A673 (cell line): ENCODE data around the gene ADAM17. TPM values are rescaled to one million over a fixed set of nuclear protein-coding genes. Genes with fewer than 3 reads are reported as not detected.

Experiments
- BruUV-seq: library from RNA; stranded (reverse); fragments of 400-500 nt; replicated peaks from 2 replicates; lab custom pipeline; 2021; lab: Mats Ljungman, UMichigan
- CTCF ChIA-PET: fragments of 300-600 bp; sonication (Branson Sonifier 250); formaldehyde crosslinking; loops from one replicate; lab custom pipeline; 2022; ENCODE audit warnings: antibody characterized with exemption; lab: Charles Lee
- POLR2A ChIA-PET: fragments of 300-600 bp; sonication (Branson Sonifier 250); formaldehyde crosslinking; loops from one replicate; lab custom pipeline; 2022; ENCODE audit warnings: antibody characterized with exemption; ENCODE audit not compliant: low non-redundant PET; lab: Charles Lee
- DNase-seq: peaks from one replicate; pipeline ENCODE4 v3.0.0-alpha.2; 2015; ENCODE audit warnings: low spot score
- H3K27ac ChIP-seq: fragments of 200-600 bp; sonication (generic); 2 replicates; pipeline ENCODE4 v1.5.1; 2016; ENCODE audit warnings: mixed run types, low read depth, mild to moderate bottlenecking, mixed read lengths, antibody characterized with exemption, low read length; ENCODE audit not compliant: poor library complexity, severe bottlenecking
- H3K27me3 ChIP-seq: fragments of 200-600 bp; sonication (generic); replicated peaks from 2 replicates; pipeline ENCODE4 v1.6.1; 2017; ENCODE audit warnings: mixed run types, low read depth, mild to moderate bottlenecking, mixed read lengths, antibody characterized with exemption, low read length; ENCODE audit not compliant: insufficient read depth, poor library complexity
- H3K36me3 ChIP-seq: fragments of 200-600 bp; sonication (generic); 2 replicates; pipeline ENCODE4 v1.6.1; 2016; ENCODE audit warnings: mixed run types, mild to moderate bottlenecking, mixed read lengths, antibody characterized with exemption, low read length; ENCODE audit not compliant: insufficient read depth, poor library complexity, severe bottlenecking
- H3K4me1 ChIP-seq: fragments of 200-600 bp; sonication (generic); 2 replicates; pipeline ENCODE4 v1.6.1; 2017; ENCODE audit warnings: mixed run types, mild to moderate bottlenecking, mixed read lengths, antibody characterized with exemption, low read length; ENCODE audit not compliant: insufficient read depth, poor library complexity, severe bottlenecking
- H3K4me3 ChIP-seq: fragments of 200-600 bp; sonication (generic); 2 replicates; pipeline ENCODE4 v1.5.1; 2016; ENCODE audit warnings: low read depth, mixed run types, mild to moderate bottlenecking, mixed read lengths, low read length; ENCODE audit not compliant: poor library complexity, severe bottlenecking
- H3K9me3 ChIP-seq: fragments of 200-600 bp; sonication (generic); 2 replicates; pipeline ENCODE4 v1.6.1; 2016; ENCODE audit warnings: mixed run types, low read depth, mild to moderate bottlenecking, mixed read lengths, antibody characterized with exemption, low read length; ENCODE audit not compliant: poor library complexity, severe bottlenecking
- EZH2 ChIP-seq: fragments of 200-600 bp; sonication (generic); IDR thresholded peaks from 2 replicates; pipeline ENCODE4 v1.6.1; 2017; ENCODE audit warnings: borderline replicate concordance, low read depth, mild to moderate bottlenecking, mixed read lengths, antibody characterized with exemption, low read length; ENCODE audit not compliant: poor library complexity, severe bottlenecking
- intact Hi-C: fragments of 100-400 bp; cut with micrococcal nuclease; formaldehyde crosslinking; loops from one replicate; pipeline ENCODE4 v1.10.0; 2022; ENCODE audit not compliant: unreplicated experiment
- total RNA-seq: library from RNA; stranded (reverse); gene quantifications from 2 replicates; pipeline ENCODE4 v1.2.3, GENCODE V29; 2021
- TF ChIP-seq, protein P1 (sequence below): fragments of 300-800, 200-600 bp; sonication (generic); conservative IDR thresholded peaks from 2 replicates; pipeline ENCODE4 v1.5.1; 2017; ENCODE audit warnings: low read depth, mild to moderate bottlenecking, antibody characterized with exemption, low read length, moderate library complexity, mixed read lengths

The ADAM17 gene
- total RNA-seq, 1 experiment from 2014 or later = 40.1 TPM

DNA sequence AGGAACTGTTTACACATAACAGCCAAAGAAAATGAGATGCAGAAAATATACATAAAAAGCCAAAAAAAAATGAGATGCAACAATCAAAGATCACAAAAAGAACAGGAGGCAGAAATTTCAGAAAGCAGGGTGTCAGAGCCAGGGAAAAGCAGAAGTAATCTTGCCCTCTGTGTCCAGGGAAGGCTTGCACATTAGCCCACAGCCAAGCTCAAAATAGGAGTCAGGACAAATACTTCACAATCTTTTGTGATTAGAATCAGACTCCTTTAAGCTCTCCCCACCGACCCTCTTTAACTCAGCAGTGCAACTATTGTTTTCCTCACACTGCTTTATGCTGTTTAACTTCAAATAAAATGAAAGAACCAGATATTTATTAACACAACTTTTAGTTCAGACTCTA lies 46.7 kb downstream of the ADAM17 start:
- Histone ChIP-seq H3K4me3 (no peak overlapping the region), H3K27ac (no peak overlapping the region), H3K9me3 (no peaks in the 10 kb centered on the region), H3K27me3 (no peaks in the 10 kb centered on the region), H3K36me3 (peaks cover 26% of the 10 kb centered on the region), H3K4me1 (no peaks in the 10 kb centered on the region)
- DNase-seq = no peak
- TF ChIP-seq, protein P1, sequence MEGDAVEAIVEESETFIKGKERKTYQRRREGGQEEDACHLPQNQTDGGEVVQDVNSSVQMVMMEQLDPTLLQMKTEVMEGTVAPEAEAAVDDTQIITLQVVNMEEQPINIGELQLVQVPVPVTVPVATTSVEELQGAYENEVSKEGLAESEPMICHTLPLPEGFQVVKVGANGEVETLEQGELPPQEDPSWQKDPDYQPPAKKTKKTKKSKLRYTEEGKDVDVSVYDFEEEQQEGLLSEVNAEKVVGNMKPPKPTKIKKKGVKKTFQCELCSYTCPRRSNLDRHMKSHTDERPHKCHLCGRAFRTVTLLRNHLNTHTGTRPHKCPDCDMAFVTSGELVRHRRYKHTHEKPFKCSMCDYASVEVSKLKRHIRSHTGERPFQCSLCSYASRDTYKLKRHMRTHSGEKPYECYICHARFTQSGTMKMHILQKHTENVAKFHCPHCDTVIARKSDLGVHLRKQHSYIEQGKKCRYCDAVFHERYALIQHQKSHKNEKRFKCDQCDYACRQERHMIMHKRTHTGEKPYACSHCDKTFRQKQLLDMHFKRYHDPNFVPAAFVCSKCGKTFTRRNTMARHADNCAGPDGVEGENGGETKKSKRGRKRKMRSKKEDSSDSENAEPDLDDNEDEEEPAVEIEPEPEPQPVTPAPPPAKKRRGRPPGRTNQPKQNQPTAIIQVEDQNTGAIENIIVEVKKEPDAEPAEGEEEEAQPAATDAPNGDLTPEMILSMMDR = no peak
- TF ChIP-seq EZH2 = no peak
- ChIA-PET POLR2A (interaction anchor here (0.9 kb wide), 1 partner anchor 9 kb away, joined by 3 read pairs; no protein-coding TSS in a partner anchor), CTCF (no interaction called here)
- BruUV-seq = no TSS peak
- intact Hi-C loops = no loop called here

DNA sequence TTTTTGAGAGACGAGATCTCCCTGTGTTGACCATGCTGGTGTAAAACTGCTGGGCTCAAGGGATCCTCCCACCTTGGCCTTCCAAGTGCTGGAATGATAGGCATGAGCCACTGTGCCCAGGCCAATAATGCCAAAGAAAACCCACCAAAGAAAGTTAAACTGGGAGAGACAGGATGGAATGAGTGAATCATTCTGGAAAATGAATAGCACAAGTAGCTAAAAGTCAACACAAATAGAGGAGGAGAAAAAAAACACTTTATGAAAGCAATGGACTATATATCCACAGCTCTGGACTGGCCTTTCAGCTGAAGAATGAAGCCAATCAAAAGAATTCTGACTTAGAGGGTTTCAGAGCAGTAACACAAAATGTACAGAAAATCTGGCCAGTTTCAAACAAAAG lies 57.4 kb downstream of the ADAM17 start:
- no TSS peak for BruUV-seq
- no peaks in the 10 kb centered on the region for H3K9me3 ChIP-seq
- no peak overlapping the region for H3K27ac ChIP-seq
- no peaks in the 10 kb centered on the region for H3K27me3 ChIP-seq
- H3K36me3 ChIP-seq = peaks cover 54% of the 10 kb centered on the region
- no peak for DNase-seq
- POLR2A ChIA-PET = interaction anchor here (0.6 kb wide), 1 partner anchor 67 kb away, joined by 12 read pairs; no protein-coding TSS in a partner anchor
- H3K4me3 ChIP-seq = no peak overlapping the region
- no peak for TF ChIP-seq EZH2
- TF ChIP-seq, protein P1 = no peak
- intact Hi-C loops = no loop called here
- CTCF ChIA-PET = no interaction called here
- no peaks in the 10 kb centered on the region for H3K4me1 ChIP-seq

DNA sequence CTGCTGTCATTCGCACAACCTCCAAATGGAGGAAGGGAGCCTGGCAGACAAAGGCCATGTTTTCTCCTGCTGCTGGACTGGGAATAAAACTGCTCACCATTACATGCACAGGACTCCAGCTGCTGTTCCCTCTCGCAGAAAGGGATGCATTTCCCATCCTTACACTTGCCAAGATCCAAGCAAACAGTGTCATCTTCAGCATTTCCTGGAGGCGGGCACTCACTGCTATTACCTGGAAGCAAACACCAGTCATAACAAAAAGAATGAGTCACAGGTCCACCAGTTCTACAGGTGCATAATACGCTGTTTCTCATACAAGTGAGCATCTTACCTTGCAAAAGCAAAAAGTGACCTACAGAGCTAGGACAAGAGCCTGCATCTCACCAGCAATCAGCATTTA lies 58.6 kb downstream of the ADAM17 start:
- TF ChIP-seq, protein P1 = no peak
- TF ChIP-seq EZH2 = no peak
- Histone ChIP-seq H3K9me3 (no peaks in the 10 kb centered on the region), H3K4me3 (no peak overlapping the region), H3K27me3 (no peaks in the 10 kb centered on the region), H3K4me1 (no peaks in the 10 kb centered on the region), H3K27ac (no peak overlapping the region), H3K36me3 (peaks cover 62% of the 10 kb centered on the region)
- ChIA-PET CTCF (no interaction called here), POLR2A (no interaction called here)
- no TSS peak for BruUV-seq
- no peak for DNase-seq
- intact Hi-C loops = no loop called here
